Globus pallidus (tissue), 1 donor: ENCODE measurements around the gene ATOH8.

Source experiments
- DNase-seq: peaks from one replicate; pipeline ENCODE4 v3.0.0-alpha.2; 2015; ENCODE audit warnings: low spot score

The ATOH8 gene

GRCh38 chr2:85802354-85803103 is 48.7 kb downstream of the ATOH8 start:
- DNase-seq, result no peak

DNA sequence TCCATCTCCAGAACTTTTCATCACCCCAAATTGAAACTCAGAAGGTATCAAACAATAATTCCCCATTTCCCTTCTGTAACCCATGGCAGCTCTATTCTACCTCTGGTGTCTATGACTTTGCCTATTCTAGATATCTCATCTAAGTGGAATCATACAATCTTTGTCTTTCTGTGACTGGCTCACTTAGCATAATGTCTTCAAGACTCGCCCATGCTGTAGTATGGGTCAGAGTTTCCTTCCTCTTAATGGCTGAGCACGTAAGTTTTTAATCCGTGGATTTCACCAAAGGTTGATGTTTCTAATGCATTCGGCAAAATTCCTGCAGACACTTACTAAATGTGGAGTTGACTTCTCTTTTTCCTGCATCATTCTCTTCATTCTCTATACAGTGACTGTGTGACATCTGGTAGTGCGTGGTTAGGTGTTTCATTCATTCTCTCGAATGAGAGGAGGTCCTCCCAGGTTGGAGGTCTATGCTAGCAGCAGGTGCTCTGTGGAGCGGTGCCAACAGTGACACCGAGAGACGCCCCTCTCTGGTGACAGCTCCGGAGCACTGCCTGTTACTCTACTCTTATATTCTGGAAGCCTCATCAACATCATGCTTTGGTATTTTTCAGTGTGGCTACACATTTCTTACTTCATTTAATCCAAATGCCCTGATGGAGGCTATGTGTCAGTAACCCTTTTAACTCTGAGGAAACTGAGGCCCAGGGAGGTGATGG is 50.1 kb downstream of the ATOH8 start:
- DNase-seq, result no peak

GRCh38 chr2:85804583-85804982 is 50.8 kb downstream of the ATOH8 start:
- no peak for DNase-seq

DNA sequence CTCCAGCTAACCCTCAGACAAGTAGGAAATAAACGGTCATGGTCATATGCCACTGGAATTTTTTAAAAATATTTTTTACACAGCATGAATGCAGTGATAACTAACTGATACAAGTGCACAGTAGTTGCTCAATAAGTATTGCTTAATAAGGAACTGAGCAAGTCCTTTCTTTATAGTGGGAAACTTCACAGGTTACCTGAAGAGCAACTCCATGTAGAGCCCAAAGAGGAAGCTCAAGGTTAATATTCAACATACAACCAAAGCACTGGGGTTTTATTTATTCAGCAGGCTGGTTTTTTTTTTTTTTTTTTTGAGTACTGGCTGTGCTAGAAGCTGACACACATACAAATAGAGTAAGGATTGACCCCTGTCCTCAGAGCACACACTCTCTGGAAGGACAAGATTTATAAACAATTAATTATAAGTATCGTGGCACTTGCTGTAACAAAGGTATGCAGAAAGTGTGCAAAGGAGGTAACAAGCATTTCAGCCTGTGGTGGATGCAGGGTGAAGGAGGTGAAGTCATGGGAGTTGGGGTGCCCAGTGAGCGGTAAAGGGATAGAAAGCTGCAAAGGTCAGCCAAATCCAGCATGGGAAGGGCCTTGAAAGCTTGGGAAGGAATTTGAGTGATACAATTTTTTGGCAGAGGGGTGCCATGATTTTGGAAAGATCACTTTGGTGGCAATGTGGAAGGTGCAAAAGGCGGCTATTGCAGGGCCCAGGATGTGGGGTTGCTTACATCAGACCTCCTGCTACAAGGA is 52.7 kb downstream of the ATOH8 start:
- no peak for DNase-seq

GRCh38 chr2:85807756-85808155 is 54.0 kb downstream of the ATOH8 start:
- DNase-seq, result no peak

GRCh38 chr2:85810371-85811179 is 56.8 kb downstream of the ATOH8 start:
- no peak for DNase-seq

GRCh38 chr2:85811180-85812093 is 57.6 kb downstream of the ATOH8 start:
- DNase-seq, result no peak

- DNase-seq, result no peak
Measured at GRCh38 chr2:85812094-85812735, 58.4 kb downstream of the ATOH8 start.

DNA sequence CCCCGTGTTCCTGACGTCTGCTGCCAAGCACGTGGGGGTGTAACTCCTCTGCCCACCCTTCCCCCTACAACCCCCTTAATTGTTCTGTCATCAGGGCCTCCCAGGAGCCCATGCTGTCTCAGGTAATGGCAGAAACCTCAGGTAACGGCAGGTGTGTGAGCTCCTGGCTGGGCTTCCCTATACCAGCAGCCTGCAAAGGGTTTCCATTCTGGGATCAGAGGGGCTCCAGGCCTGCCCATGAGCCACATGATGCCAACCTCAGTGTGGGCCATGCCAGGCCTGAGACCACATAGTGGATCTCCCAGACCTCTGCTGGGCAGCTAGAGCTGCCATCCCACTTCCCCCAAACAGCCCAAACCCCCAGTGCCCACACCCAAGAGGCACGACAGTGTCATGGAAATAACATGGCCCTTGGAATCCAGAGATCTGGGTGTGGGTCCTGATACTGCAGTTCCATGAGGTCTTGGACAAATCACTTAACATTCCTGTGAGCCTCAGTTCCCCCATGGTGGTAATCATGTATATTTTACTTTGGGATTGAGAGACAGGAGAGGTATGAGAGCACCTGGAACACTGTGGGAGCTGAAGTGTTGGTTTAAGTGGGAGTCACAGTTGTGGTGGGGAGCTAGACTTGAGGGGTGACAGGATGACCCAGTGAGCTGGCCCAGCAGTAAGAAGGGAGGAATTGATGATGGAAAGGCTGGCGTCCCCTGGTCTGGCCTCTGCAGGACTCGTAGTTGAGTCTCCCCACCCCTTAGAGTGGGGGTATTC is 59.6 kb downstream of the ATOH8 start:
- no peak for DNase-seq

DNA sequence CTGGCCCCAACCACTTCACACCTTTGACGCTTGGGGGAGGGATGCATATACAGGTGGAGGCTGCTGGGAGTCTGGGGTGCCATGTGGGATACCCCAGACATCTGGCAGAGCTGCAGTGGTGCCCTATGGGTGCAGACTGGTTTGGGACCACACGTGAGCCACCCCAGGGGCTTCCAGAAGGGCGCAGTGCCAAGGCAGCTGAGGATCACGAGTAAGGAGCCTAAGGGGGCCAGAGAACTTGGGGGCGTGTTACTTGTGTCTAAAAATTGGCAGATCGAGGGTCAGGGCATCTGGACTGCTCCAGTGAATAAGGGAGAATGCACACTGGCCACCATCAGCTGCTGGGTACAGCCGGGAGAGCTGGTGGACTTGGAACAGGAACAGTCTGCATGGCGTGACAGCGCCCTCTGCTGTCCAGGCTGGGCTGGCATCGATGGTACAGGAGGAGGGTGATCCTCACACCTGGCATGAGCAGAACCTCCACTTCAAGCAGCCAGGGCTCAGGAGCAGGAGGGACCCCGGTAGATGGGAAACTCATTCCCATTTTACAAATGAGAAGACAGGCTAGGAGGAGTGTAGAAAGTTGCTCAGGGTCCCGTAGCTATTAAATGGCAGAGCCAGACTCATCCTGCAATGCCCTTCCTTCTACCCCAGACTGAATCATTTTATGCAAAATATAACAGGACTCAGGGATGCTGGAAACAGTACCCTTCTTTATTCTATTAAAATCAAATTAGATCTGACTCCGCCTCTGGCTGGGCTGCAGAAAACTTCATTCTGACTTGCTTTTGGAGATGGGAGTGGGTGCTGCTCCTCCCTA is 60.4 kb downstream of the ATOH8 start:
- DNase-seq, result peak; percentile 84

DNA sequence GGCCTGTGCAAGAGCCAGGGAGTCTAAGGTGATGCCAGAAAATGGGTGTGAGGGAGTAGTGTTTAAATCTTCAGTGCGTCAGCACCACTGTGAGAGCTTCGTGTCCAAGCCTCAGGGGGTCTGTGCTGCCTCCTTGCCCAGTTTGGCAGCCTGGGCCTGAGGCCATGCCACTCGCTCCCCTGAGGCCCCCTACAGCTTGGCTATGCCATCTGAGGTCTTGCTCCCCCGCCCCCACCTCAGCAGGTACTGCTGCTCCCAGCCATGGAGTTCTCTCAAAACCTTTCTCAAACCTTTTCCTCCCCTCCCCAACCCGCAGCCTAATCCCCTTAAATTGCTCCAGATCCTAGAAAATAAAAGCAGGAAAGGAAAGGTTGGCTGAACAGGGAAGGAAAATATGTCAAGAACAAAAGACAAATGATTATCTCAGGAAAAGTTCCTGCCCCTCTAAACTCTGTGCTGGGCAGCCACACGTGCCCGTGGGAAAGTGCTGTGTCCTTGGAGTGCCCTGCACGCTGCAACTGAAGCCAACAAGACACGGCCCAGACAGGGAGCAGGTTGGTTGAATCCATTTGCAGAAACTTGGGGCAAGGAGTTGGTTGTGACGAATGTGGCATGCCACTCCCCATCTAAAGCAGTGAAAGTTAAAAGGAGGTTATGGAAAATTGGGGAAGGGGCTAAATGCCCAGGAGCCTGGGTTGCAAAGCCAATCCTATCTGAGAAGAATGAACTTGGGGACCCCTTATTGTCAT is 61.2 kb downstream of the ATOH8 start:
- DNase-seq, result no peak

DNA sequence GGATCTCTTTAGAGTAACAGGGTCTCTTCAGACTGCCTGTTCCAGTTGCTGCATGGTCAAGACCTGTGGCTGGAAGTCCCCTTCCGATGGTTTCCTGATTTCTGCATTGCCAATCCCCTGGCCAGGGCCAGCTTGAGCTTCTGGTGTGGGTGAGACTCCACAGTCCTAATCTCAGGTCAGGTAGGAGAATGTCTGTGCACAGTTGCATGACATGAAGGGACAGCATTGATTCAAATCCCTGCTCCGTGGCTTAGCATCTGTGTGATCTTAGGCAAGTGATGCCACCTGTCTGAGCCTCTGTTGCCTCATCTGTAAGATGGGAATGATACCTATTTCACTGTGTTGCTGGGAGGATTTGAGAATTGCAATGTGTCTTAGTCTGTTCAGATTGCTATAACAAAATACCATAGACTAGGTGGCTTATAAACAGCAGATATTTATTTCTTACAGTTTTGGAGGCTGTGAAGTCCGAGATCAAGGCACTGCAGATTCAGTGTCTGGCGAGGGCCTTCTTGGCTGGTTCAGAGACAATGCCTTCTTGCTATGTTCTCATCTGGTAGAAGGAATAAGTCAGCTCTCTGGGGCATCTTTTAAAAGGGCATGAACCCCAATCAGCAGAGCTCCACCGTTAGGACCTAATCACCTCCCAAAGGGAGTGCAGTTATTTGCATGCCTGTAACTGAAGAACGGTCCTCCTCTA is 66.2 kb downstream of the ATOH8 start:
- DNase-seq, result no peak

- no peak for DNase-seq
Measured at GRCh38 chr2:85822766-85823165, 69.0 kb downstream of the ATOH8 start.

DNA sequence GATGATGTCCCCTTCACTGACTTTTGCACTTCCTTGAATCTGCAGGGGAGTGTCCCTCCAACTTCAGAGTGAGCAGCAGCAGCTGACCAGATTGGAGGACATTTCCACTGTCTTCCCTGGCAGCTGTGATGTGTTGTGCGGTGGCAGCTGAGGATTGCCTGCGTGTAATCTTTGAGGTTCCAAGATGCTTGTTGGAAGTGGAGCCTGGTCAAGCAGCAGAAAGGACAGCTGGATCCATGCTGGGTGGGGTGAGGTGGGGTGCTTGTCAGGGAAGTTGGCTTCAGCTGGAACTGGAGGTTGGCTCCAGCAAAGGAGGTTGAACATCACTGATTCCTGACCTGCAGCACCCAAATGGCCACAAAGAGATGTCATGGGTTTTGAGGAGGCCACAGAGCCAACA is 70.2 kb downstream of the ATOH8 start:
- DNase-seq, result no peak

DNA sequence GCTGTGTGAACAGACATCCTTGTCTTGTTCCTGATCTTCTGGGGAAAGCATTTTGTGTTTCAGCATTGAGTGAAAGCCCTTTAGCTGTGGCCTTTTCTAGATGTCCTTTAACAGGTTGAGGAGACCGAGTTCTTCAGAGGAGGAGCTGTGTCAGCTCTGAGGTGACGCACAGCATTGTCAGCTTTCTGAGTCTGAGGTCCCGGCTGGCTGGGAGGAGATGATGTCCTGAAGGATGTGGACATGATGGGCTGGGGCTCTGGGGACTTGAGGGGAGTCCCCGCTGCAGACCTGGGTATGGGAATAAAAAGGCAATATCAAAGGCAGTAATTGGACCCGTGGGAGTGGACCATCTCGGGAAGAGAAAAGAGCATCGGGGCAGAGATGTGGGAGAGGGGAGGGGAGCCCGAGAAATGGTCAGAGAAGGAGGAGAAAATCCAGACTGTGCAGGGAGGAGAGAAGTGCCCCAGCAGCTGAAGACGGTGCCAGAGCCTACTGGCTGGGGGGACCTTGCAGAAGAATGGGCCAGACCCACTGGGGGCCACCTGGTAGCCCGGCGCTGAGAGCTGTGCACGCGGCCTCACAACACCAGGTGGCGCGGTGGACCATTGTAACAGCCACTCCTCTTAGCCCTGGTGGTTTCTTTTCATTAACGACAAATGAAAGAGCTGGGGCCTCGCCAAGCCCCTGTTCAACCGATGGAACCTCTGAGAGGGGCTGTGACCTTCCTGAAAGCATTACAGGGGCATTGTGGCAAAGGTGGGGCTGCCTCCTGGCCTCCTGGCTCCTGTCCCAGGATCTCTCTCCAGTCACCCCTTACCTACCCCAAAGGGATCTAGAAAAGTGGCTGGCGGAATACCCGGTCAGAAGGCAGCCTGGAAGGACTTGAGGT is 73.4 kb downstream of the ATOH8 start:
- DNase-seq, result peak; percentile 55

DNA sequence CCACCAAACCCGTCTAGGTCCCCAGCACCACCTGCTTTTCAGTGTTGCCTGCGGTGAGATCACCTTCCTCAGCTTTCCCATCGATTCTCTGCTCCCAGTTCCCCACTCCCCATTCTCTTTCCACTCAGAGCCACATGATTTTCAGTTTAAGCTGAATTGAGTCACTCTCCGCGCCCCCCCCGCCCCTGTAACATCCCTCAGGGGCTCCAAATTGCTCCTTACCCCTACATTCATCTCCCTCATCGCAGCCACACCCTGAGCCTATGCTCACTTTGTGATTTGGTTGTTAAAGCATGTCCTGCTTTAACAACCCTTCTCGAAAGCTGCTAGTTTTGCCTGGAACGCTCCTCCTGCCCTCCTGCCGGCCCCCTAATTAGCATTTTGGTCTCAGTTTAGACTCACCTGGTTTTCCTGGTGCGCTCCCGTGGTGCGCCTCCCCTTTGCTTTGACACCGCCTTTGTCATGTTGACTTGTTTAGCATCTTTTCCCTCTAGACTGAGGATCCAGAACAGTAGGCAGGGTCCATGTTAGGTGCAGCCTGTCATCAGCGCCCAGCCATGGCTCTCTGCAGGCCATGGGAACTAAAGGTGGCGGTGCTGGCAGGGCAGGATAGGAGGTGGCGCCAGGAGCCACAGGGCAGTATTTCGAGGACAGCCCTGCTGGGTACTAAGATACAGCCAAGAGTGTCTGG is 74.2 kb downstream of the ATOH8 start:
- DNase-seq, result no peak
